Endothelial cell (in vitro differentiated cells): ENCODE results near the gene ZNF367. TPM values are rescaled to one million over a fixed set of nuclear protein-coding genes. Genes with fewer than 3 reads are reported as not detected.

Source experiments
- DNase-seq: peaks from one replicate; pipeline ENCODE4 v3.0.0; 2021; ENCODE audit warnings: low spot score
- H3K27ac Mint-ChIP-seq: one replicate; pipeline ENCODE4 v1.8.0; 2021; ENCODE audit warnings: mixed read lengths, inconsistent platforms; ENCODE audit not compliant: unreplicated experiment
- H3K27me3 Mint-ChIP-seq: one replicate; pipeline ENCODE4 v1.8.0; 2021; ENCODE audit warnings: mild to moderate bottlenecking, moderate library complexity, mixed read lengths, inconsistent platforms; ENCODE audit not compliant: unreplicated experiment
- H3K36me3 Mint-ChIP-seq: one replicate; pipeline ENCODE4 v1.8.0; 2021; ENCODE audit warnings: mild to moderate bottlenecking, low read depth, mixed read lengths, inconsistent platforms; ENCODE audit not compliant: unreplicated experiment
- H3K4me1 Mint-ChIP-seq: one replicate; pipeline ENCODE4 v1.8.0; 2021; ENCODE audit warnings: mild to moderate bottlenecking, mixed read lengths, inconsistent platforms; ENCODE audit not compliant: unreplicated experiment
- H3K4me3 Mint-ChIP-seq: one replicate; pipeline ENCODE4 v1.8.0; 2021; ENCODE audit warnings: mild to moderate bottlenecking, mixed read lengths, inconsistent platforms; ENCODE audit not compliant: unreplicated experiment
- H3K9me3 Mint-ChIP-seq: one replicate; pipeline ENCODE4 v1.8.0; 2021; ENCODE audit warnings: mixed read lengths, inconsistent platforms; ENCODE audit not compliant: unreplicated experiment
- CTCF ChIP-seq: fragments of 200-600 bp; sonication (generic); IDR thresholded peaks from one replicate; pipeline ENCODE4 v1.5.0; 2021; ENCODE audit warnings: antibody characterized with exemption; ENCODE audit not compliant: unreplicated experiment
- long read RNA-seq: library from polyadenylated mRNA; unstranded; transcript quantifications from one replicate; pipeline ENCODE4 v2.0.0, GENCODE V29; 2020; ENCODE audit not compliant: unreplicated experiment
- total RNA-seq: library from RNA; stranded (reverse); fragmentation: NEBNext Ultra II Directional; extraction: Animal tissue kit (Norgen Biotek cat#: 25700); gene quantifications from one replicate; pipeline ENCODE4 v1.2.1, GENCODE V29; 2021; ENCODE audit not compliant: unreplicated experiment

Gene ZNF367
- 2.2 TPM for total RNA-seq
- long read RNA-seq: 0 reads

- Mint-ChIP-seq H3K27ac (peak within 1 kb of the TSS; percentile 61), H3K4me1 (peaks cover 4% of the 10 kb centered on the region), H3K27me3 (peaks cover 5% of the 10 kb centered on the region), H3K36me3 (no peaks in the 10 kb centered on the region), H3K4me3 (peak within 1 kb of the TSS; percentile 94), H3K9me3 (no peaks in the 10 kb centered on the region)
- peak; percentile 94 for DNase-seq
- TF ChIP-seq CTCF: no peak
Observed at GRCh38 chr9:96418083-96418919, at the start of gene ZNF367. Gene ZNF367, minus strand, starts transcription at chr9:96418370. Its CDS starts 338 bp downstream, at chr9:96418032.

GRCh38 chr9:96467784-96468183, 49.6 kb upstream of the ZNF367 start:
- no peak for TF ChIP-seq CTCF
- no peak for DNase-seq
- H3K9me3 Mint-ChIP-seq: no peaks in the 10 kb centered on the region
- H3K27ac Mint-ChIP-seq: no peak overlapping the region
- no peaks in the 10 kb centered on the region for H3K4me1 Mint-ChIP-seq
- no peaks in the 10 kb centered on the region for H3K27me3 Mint-ChIP-seq
- H3K36me3 Mint-ChIP-seq: peaks cover 8% of the 10 kb centered on the region
- no peak overlapping the region for H3K4me3 Mint-ChIP-seq

GRCh38 chr9:96464426-96464825, 46.3 kb upstream of the ZNF367 start:
- Mint-ChIP-seq H3K4me3 (no peak overlapping the region), H3K9me3 (no peaks in the 10 kb centered on the region), H3K36me3 (peaks cover 3% of the 10 kb centered on the region), H3K27ac (no peak overlapping the region), H3K4me1 (no peaks in the 10 kb centered on the region), H3K27me3 (no peaks in the 10 kb centered on the region)
- TF ChIP-seq CTCF: no peak
- DNase-seq: no peak

GRCh38 chr9:96462541-96462940, 44.4 kb upstream of the ZNF367 start:
- Mint-ChIP-seq H3K9me3 (no peaks in the 10 kb centered on the region), H3K27me3 (no peaks in the 10 kb centered on the region), H3K36me3 (peaks cover 7% of the 10 kb centered on the region), H3K4me3 (no peak overlapping the region), H3K4me1 (no peaks in the 10 kb centered on the region), H3K27ac (no peak overlapping the region)
- TF ChIP-seq CTCF: no peak
- DNase-seq: no peak

GRCh38 chr9:96461336-96461735, 43.2 kb upstream of the ZNF367 start:
- no peaks in the 10 kb centered on the region for H3K27me3 Mint-ChIP-seq
- TF ChIP-seq CTCF: no peak
- no peak for DNase-seq
- H3K27ac Mint-ChIP-seq: no peak overlapping the region
- H3K4me1 Mint-ChIP-seq: no peaks in the 10 kb centered on the region
- peaks cover 7% of the 10 kb centered on the region for H3K36me3 Mint-ChIP-seq
- no peak overlapping the region for H3K4me3 Mint-ChIP-seq
- H3K9me3 Mint-ChIP-seq: no peaks in the 10 kb centered on the region
